Sigmoid colon (tissue), 7 donors: ENCODE results near the gene APOL6. TPM values are rescaled to one million over a fixed set of nuclear protein-coding genes. Genes with fewer than 3 reads are reported as not detected.

Experiments used
- DNase-seq: peaks from one replicate; pipeline ENCODE4 v3.0.0-alpha.2; 2019
- H3K27ac ChIP-seq, 4 donors: fragments of 200-600 bp; sonication (generic); one replicate each; pipeline ENCODE4 v1.5.1; 2016 to 2019; ENCODE audit warnings: mild to moderate bottlenecking in 1 of 4
- H3K27me3 ChIP-seq, 3 donors: fragments of 200-600 bp; sonication (generic); one replicate each; pipeline ENCODE4 v1.5.1; 2019; ENCODE audit warnings: mild to moderate bottlenecking in 1 of 3
- H3K36me3 ChIP-seq, 4 donors: fragments of 200-600 bp; sonication (generic); one replicate each; pipeline ENCODE4 v1.5.1; 2016 to 2019
- H3K4me1 ChIP-seq, 4 donors: fragments of 200-600 bp; sonication (generic); one replicate each; pipeline ENCODE4 v1.5.1; 2017 to 2019
- H3K4me3 ChIP-seq, 4 donors: fragments of 200-600 bp; sonication (generic); one replicate each; pipeline ENCODE4 v1.5.1; 2017 to 2019; ENCODE audit warnings: mild to moderate bottlenecking in 2 of 4, moderate library complexity in 1 of 4
- H3K9me3 ChIP-seq, 4 donors: fragments of 200-600 bp in 3 of 4; sonication (generic) in 3 of 4; one replicate each; pipeline versions ENCODE4 v1.5.1 to v1.6.1; 2013 to 2019
- EP300 ChIP-seq, 4 donors: sonication (generic); formaldehyde crosslinking; IDR thresholded peaks; one replicate each; pipeline ENCODE4 v1.6.1; 2017; ENCODE audit warnings: antibody characterized with exemption in 4 of 4
- POLR2A ChIP-seq, 2 donors: fragments of 450-650 bp; IDR thresholded peaks; one replicate each; pipeline ENCODE4 v1.6.1; 2016; ENCODE audit warnings: antibody characterized with exemption in 2 of 2, mild to moderate bottlenecking in 2 of 2, moderate library complexity in 2 of 2
- POLR2AphosphoS5 ChIP-seq, 4 donors: sonication (generic); formaldehyde crosslinking; IDR thresholded peaks; one replicate each; pipeline ENCODE4 v1.6.1; 2017; ENCODE audit warnings: antibody characterized with exemption in 4 of 4
- WGBS, 2 donors: extraction: QIAGEN DNeasy Blood & Tissue Kit; methylation state at CpG; one replicate each; pipeline ENCODE4 v1.1.7; 2013; 5-methylcytosine and 5-hydroxymethylcytosine counted together
- intact Hi-C: fragments of 100-400 bp; cut with DNase I; formaldehyde crosslinking; loops from one replicate; pipeline ENCODE4 v1.15.1; 2023
- polyA plus RNA-seq, 3 donors: library from polyadenylated mRNA; stranded (reverse); fragments of 200-250 nt; gene quantifications; one replicate each; pipeline ENCODE4 v1.2.3, GENCODE V29; 2013
- total RNA-seq, 4 donors: library from RNA; depleted of rRNA; stranded (reverse); fragments of >200 nt; gene quantifications; one replicate each; pipeline ENCODE4 v1.1.0, GENCODE V29; 2016
- TF ChIP-seq, protein P1 (sequence below), 4 experiments: fragments of 450-650 bp in 3 of 4; fragments of 200-600 bp in 1 of 4; IDR thresholded peaks; one replicate each; pipeline ENCODE4 v1.5.1; 2016 to 2019; ENCODE audit warnings: antibody characterized with exemption in 4 of 4, mild to moderate bottlenecking in 3 of 4, moderate library complexity in 2 of 4
- donor health status: healthy with polysubstance abuse.
- donor health status: Bipolar disorder and iron deficiency.
- donor health status: healthy.

Gene APOL6
- total and polyA plus RNA-seq, 7 donors: 4.2 to 28.2 (median 16.8) TPM

- DNase-seq: no peak
- H3K4me3 ChIP-seq: no peak overlapping the region
- no peaks in the 10 kb centered on the region for H3K9me3 ChIP-seq
- intact Hi-C loops: no loop called here
- TF ChIP-seq, protein P1, sequence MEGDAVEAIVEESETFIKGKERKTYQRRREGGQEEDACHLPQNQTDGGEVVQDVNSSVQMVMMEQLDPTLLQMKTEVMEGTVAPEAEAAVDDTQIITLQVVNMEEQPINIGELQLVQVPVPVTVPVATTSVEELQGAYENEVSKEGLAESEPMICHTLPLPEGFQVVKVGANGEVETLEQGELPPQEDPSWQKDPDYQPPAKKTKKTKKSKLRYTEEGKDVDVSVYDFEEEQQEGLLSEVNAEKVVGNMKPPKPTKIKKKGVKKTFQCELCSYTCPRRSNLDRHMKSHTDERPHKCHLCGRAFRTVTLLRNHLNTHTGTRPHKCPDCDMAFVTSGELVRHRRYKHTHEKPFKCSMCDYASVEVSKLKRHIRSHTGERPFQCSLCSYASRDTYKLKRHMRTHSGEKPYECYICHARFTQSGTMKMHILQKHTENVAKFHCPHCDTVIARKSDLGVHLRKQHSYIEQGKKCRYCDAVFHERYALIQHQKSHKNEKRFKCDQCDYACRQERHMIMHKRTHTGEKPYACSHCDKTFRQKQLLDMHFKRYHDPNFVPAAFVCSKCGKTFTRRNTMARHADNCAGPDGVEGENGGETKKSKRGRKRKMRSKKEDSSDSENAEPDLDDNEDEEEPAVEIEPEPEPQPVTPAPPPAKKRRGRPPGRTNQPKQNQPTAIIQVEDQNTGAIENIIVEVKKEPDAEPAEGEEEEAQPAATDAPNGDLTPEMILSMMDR (IDR thresholded peaks at IDR 0.05): no peak
- no peak for TF ChIP-seq POLR2A (IDR thresholded peaks at IDR 0.05)
- TF ChIP-seq POLR2AphosphoS5 (IDR thresholded peaks at IDR 0.05): no peak
- TF ChIP-seq EP300 (IDR thresholded peaks at IDR 0.05): no peak
- WGBS, 2 donors: 84 to 92% methylated on average over 8 of the region's 8 CpGs
- no peaks in the 10 kb centered on the region for H3K36me3 ChIP-seq
- peaks cover 0 to 26% (median 21%) of the 10 kb centered on the region in 4 donors for H3K4me1 ChIP-seq
- H3K27ac ChIP-seq: peak overlapping the region in 1 of 4 donors; percentile 66
- no peaks in the 10 kb centered on the region for H3K27me3 ChIP-seq
Observed at GRCh38 chr22:35606916-35607315, 41.3 kb upstream of the APOL6 start.

DNA sequence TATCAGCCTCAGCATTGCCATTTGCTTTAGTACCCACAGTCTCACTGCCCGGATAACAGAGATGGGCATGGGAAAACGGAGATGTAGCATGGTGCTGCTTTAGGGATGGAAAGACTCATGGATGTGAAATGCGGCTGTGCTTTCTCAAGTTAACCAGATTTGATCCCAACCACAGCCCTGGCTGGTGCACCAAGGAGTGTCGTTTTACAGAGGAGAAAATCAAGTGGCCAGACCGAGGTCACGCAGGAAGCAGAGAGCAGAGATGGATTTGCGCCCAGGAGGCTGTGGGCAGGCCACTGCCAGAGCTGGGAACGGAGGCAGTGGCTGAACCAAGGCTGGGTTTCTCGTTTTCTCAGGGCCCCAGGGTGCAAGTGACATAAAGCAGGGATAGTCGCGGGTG lies 40.2 kb upstream of the APOL6 start:
- Histone ChIP-seq H3K4me3 (no peak overlapping the region), H3K27ac (no peak overlapping the region), H3K27me3 (no peaks in the 10 kb centered on the region), H3K4me1 (peaks cover 0 to 32% (median 23%) of the 10 kb centered on the region in 4 donors), H3K9me3 (no peaks in the 10 kb centered on the region), H3K36me3 (no peaks in the 10 kb centered on the region)
- TF ChIP-seq EP300 (IDR thresholded peaks at IDR 0.05): no peak
- no peak for TF ChIP-seq POLR2AphosphoS5 (IDR thresholded peaks at IDR 0.05)
- TF ChIP-seq POLR2A (IDR thresholded peaks at IDR 0.05): no peak
- TF ChIP-seq, protein P1 (IDR thresholded peaks at IDR 0.05): no peak
- no peak for DNase-seq
- 88 to 90% methylated on average over 11 of the region's 11 CpGs for WGBS, 2 donors
- intact Hi-C loops: no loop called here

GRCh38 chr22:35609261-35609660 lies 39.0 kb upstream of the APOL6 start:
- TF ChIP-seq, protein P1 (IDR thresholded peaks at IDR 0.05): no peak
- Histone ChIP-seq H3K36me3 (no peaks in the 10 kb centered on the region), H3K9me3 (no peaks in the 10 kb centered on the region), H3K4me3 (no peak overlapping the region), H3K27ac (no peak overlapping the region), H3K4me1 (peaks cover 0 to 32% (median 23%) of the 10 kb centered on the region in 4 donors), H3K27me3 (no peaks in the 10 kb centered on the region)
- DNase-seq: no peak
- WGBS, 2 donors: 87 to 93% methylated on average over 9 of the region's 9 CpGs
- intact Hi-C loops: no loop called here

GRCh38 chr22:35609761-35610160 lies 38.5 kb upstream of the APOL6 start:
- intact Hi-C loops: no loop called here
- H3K27ac ChIP-seq: no peak overlapping the region
- H3K27me3 ChIP-seq: no peaks in the 10 kb centered on the region
- 71 to 90% methylated on average over 4 of the region's 4 CpGs for WGBS, 2 donors
- no peak overlapping the region for H3K4me3 ChIP-seq
- no peak for DNase-seq
- H3K9me3 ChIP-seq: no peaks in the 10 kb centered on the region
- TF ChIP-seq, protein P1 (IDR thresholded peaks at IDR 0.05): no peak
- TF ChIP-seq EP300 (IDR thresholded peaks at IDR 0.05) (no peak), POLR2A (IDR thresholded peaks at IDR 0.05) (no peak), POLR2AphosphoS5 (IDR thresholded peaks at IDR 0.05) (no peak)
- peaks cover 0 to 32% (median 23%) of the 10 kb centered on the region in 4 donors for H3K4me1 ChIP-seq
- H3K36me3 ChIP-seq: no peaks in the 10 kb centered on the region

- TF ChIP-seq, protein P1 (IDR thresholded peaks at IDR 0.05): no peak
- TF ChIP-seq EP300 (IDR thresholded peaks at IDR 0.05): no peak
- TF ChIP-seq POLR2A (IDR thresholded peaks at IDR 0.05): no peak
- TF ChIP-seq POLR2AphosphoS5 (IDR thresholded peaks at IDR 0.05): no peak
- DNase-seq: no peak
- intact Hi-C loops: no loop called here
- Histone ChIP-seq H3K4me1 (peaks cover 0 to 25% (median 16%) of the 10 kb centered on the region in 4 donors), H3K27me3 (no peaks in the 10 kb centered on the region), H3K36me3 (no peaks in the 10 kb centered on the region), H3K9me3 (no peaks in the 10 kb centered on the region), H3K4me3 (no peak overlapping the region), H3K27ac (no peak overlapping the region)
- WGBS, 2 donors: 86 to 92% methylated on average over 10 of the region's 10 CpGs
Observed at GRCh38 chr22:35610741-35611140, 37.5 kb upstream of the APOL6 start.
